ENCODE data around the gene SEMA6A.

DNA sequence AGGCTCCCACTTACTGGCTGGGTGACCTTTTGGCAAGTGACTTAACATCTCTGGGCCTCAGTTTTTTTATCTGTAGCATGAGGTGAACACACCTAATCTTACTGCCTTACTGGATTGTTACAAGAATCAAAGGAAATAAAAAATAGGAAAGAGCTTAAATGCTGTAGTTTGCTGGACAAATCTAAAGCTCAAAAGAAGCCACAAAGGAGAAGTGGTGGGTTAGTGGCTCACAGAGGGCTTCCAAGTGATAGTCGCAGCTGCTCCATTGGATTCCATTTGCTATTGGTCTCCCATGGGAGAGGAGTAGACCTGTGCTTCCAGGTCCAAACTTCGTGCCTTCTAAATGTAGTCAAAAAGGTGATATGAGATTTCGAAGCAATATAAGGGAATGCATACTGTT lies 123.6 kb downstream of the SEMA6A start:
- no peak for TF ChIP-seq POLR2AphosphoS5 (IDR thresholded peaks at IDR 0.05; ENCODE audit: low read depth, low read length)
- no peak for TF ChIP-seq POLR2A (IDR thresholded peaks at IDR 0.05; ENCODE audit: low read depth, low read length)
